NCI-H146 (cell line): ENCODE measurements around the gene MORN1.
A peak's percentile ranks its signal among the peaks of the same experiment; 100 is the strongest.
"Not testable (repeated sequence)": the region's sequence is repeated elsewhere in the genome, so short reads cannot be mapped to it uniquely, and the experiment has no call there.

Experiments used
- DNase-seq: peaks from one replicate; lab custom pipeline; 2025; lab: John Stamatoyannopoulos, UW

MORN1 gene

GRCh38 chr1:2391041-2391930 lies at the start of gene MORN1, which contains the start of gene RER1:
TSS of gene MORN1 (minus strand) at chr1:2391554. CDS start at chr1:2391533, 21 bp downstream.
TSS of gene RER1 (plus strand) at chr1:2391841. CDS start at chr1:2395791, 3,950 bp downstream.
- peak; percentile 96 for DNase-seq

GRCh38 chr1:2440346-2440745 lies 49.0 kb upstream of the MORN1 start:
- not testable (repeated sequence) for DNase-seq

- DNase-seq, result no peak
These were observed 48.0 kb upstream of the MORN1 start for GRCh38 chr1:2439369-2439768.

GRCh38 chr1:2438641-2439040 lies 47.3 kb upstream of the MORN1 start:
- DNase-seq, result no peak

GRCh38 chr1:2438038-2438437 lies 46.7 kb upstream of the MORN1 start:
- DNase-seq, result no peak

GRCh38 chr1:2437617-2438016 lies 46.3 kb upstream of the MORN1 start:
- no peak for DNase-seq

- DNase-seq, result no peak
These were observed 45.5 kb upstream of the MORN1 start for GRCh38 chr1:2436876-2437275.

GRCh38 chr1:2435746-2436355 lies 44.5 kb upstream of the MORN1 start:
- DNase-seq, result no peak

- DNase-seq, result peak; percentile 56
These were observed 43.7 kb upstream of the MORN1 start for GRCh38 chr1:2435091-2435490.

- DNase-seq, result peak; percentile 52
These were observed 42.7 kb upstream of the MORN1 start for GRCh38 chr1:2433936-2434655.

- DNase-seq, result no peak
These were observed 41.8 kb upstream of the MORN1 start for GRCh38 chr1:2433196-2433595.

GRCh38 chr1:2432441-2432844 lies 41.1 kb upstream of the MORN1 start:
- no peak for DNase-seq

- no peak for DNase-seq
These were observed 40.2 kb upstream of the MORN1 start for GRCh38 chr1:2431518-2431917.

- no peak for DNase-seq
These were observed 39.7 kb upstream of the MORN1 start for GRCh38 chr1:2431103-2431502.

GRCh38 chr1:2430592-2430973 lies 39.2 kb upstream of the MORN1 start:
- no peak for DNase-seq

GRCh38 chr1:2429780-2430591 lies 38.6 kb upstream of the MORN1 start:
- DNase-seq, result no peak

- no peak for DNase-seq
These were observed 37.1 kb upstream of the MORN1 start for GRCh38 chr1:2428490-2428889.

GRCh38 chr1:2427976-2428375 lies 36.6 kb upstream of the MORN1 start:
- no peak for DNase-seq

GRCh38 chr1:2427051-2427450 lies 35.7 kb upstream of the MORN1 start:
- DNase-seq, result no peak

- no peak for DNase-seq
These were observed 35.2 kb upstream of the MORN1 start for GRCh38 chr1:2426540-2426939.

GRCh38 chr1:2425892-2426291 lies 34.5 kb upstream of the MORN1 start:
- DNase-seq, result no peak

GRCh38 chr1:2422523-2422922 lies 31.2 kb upstream of the MORN1 start:
- no peak for DNase-seq
